NCI-H1105 (cell line): ENCODE measurements around the gene PCCA.
"Not testable (repeated sequence)": the region's sequence is repeated elsewhere in the genome, so short reads cannot be mapped to it uniquely, and the experiment has no call there.

Source experiments
- DNase-seq: peaks from one replicate; lab custom pipeline; 2025; lab: John Stamatoyannopoulos, UW

Gene PCCA

DNA sequence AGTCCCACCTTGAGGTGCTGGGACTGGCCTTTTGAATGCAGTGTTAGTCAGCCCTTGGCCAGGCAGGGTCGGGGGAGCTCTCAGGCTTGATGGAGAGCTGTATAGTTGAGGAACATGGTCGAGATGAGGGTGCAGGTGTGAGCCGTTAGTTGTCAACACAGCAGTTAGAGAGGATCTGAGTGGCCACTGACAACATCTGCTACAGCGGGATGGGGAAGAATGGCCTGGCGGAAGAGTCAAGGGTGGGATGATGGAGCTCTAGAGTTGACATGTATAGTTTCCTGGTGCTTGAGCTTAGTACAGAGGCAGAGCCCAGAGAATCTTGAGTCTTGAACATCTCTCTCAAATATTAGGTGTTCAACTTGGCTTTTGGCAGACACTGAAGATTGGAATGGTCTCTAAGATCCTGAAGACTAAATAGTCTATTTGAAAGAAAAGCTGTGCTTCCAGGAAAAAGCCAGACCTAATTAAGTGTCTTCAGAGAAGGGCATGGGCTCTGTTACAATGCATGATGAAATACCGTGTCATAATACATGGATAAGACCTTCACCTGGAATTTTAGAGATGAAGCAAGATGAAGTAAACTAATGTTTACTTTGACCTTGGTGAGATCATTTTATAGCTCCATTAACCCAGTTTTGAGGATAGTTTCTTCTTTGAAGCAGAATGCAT lies 9.7 kb downstream of the PCCA start:
- DNase-seq = no peak

- DNase-seq = not testable (repeated sequence)
Measured at GRCh38 chr13:100099117-100099445, 10.2 kb downstream of the PCCA start.

- no peak for DNase-seq
Measured at GRCh38 chr13:100100115-100100879, 11.4 kb downstream of the PCCA start.

DNA sequence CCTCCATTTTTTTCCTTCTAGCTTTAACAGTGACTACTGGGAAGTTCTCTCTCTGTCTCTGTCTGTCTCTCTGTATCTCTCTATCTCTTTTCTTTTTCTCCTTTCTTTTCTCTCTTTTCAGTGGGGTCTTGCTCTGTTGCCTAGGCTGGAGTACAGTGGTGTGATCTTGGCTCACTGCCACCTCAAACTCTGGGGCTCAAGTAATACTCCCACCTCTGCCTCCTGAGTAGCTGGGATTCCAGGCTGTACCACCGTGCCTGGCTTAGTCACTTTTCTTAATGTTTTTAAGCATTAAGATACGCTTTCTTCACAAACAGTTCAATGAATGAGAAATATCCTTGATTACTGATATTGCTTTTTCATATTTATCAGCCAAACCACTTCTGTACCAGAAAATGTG lies 13.1 kb downstream of the PCCA start:
- DNase-seq = no peak

GRCh38 chr13:100106005-100106404 lies 17.1 kb downstream of the PCCA start:
- no peak for DNase-seq

DNA sequence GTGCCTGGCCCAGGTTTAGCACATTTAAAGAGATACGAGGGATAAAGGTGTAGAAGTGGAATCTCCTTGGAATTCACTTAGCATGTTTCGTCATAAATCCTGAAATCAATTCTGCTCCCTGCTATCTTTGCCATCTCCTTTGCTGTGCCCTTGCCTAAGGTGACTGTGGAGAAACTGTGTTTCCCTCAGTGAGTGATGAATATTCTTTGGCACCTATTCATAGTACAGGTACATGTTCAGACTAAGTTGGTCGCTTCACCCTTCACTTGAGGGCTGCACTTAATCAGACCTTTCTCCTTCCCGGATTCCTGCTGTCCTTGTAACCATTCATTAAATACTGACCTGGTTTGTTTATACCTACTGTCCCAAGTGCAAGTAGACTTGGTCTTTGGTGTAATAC lies 17.8 kb downstream of the PCCA start:
- no peak for DNase-seq

- DNase-seq = no peak
Measured at GRCh38 chr13:100108913-100109507, 20.1 kb downstream of the PCCA start.

DNA sequence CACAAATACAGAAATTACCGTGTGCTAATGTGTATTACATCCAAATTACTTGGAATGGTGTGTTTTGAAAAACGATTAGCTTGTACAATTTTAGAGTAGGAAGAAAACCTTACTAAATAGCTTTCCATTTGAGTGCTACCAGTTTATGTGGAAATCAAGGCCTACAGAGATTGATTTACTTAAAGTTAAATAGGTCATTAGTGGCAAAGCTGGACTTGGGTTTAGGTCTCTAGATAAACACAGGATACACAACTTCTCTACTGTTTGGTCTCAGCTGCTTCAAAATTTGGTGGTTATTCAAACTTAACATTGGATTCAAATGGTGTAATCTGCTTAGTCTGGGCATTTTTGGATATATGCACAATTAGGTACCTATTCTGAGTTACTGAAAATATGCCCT lies 21.4 kb downstream of the PCCA start:
- DNase-seq = no peak

DNA sequence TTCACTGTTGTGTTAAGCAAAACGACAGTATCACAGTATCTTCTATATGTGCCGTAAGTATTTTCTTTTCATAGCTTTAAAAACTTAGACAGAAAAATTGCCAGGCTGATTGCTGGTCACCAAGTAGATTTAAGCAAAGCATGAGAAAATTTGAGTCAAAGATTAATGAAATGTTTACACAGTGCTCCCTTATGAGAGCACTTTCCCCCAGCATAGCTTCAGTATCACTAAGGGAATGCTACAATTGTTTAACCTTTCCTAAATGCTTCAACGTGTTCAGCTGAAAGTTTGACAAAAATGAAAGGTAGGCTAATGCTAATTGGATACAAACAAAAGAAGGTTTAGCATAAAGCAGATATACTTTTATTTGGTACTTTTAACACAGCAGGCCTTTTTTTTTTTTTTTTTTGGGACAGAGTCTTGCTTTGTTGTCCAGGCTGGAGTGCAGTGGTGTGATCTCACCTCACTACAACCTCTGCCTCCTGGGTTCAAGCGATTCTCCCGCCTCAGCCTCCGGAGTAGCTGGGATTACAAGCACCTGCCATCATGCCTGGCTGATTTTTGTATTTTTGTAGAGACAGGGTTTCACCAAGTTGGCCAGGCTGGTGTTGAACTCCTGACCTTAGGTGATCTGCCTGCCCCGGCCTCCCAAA lies 23.4 kb downstream of the PCCA start:
- DNase-seq = no peak

GRCh38 chr13:100115693-100116254 lies 26.9 kb downstream of the PCCA start:
- DNase-seq = no peak

- no peak for DNase-seq
Measured at GRCh38 chr13:100124265-100124664, 35.4 kb downstream of the PCCA start.

DNA sequence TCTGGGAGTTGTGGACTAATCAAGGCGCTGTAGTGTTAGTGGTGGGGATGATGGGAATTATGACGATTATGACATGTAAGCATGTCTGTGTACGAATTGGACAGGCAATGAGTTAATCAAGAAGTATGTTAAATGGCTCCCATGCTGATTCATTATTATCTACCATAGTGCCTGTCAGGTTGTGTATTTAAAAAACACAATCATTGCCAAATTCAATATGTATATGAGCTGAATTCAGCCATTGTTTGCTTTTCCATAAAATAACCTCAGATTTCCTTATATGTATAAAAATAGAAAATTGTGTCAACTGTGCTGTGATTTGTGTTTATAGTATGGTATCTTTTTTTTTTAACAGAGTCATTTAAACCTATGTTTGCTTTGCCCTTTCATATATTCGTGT lies 37.1 kb downstream of the PCCA start:
- no peak for DNase-seq

- DNase-seq = no peak
Measured at GRCh38 chr13:100128373-100128772, 39.5 kb downstream of the PCCA start.

DNA sequence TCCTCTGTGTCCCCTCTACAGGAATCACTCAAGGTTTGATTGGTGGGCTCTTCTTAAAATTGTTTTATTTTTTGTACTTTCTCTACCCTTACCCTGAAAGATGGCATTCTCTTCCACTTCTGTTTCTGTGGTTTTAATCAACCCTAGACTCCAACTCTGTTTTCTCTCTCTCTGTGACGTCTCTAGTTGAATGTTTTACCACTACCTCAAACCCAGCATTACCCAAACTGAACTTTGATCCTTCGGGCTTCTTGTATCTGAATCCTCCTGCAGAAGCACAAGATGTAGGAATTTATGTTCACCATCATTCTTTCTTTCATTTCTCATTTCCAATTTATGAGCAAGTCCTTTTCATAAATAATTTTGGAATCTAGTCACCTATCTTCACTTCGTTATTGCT lies 39.9 kb downstream of the PCCA start:
- no peak for DNase-seq

- DNase-seq = no peak
Measured at GRCh38 chr13:100129605-100130004, 40.7 kb downstream of the PCCA start.

- DNase-seq = no peak
Measured at GRCh38 chr13:100130092-100130491, 41.2 kb downstream of the PCCA start.

GRCh38 chr13:100130930-100131511 lies 42.1 kb downstream of the PCCA start:
- DNase-seq = no peak

GRCh38 chr13:100131863-100132574 lies 43.1 kb downstream of the PCCA start:
- no peak for DNase-seq

DNA sequence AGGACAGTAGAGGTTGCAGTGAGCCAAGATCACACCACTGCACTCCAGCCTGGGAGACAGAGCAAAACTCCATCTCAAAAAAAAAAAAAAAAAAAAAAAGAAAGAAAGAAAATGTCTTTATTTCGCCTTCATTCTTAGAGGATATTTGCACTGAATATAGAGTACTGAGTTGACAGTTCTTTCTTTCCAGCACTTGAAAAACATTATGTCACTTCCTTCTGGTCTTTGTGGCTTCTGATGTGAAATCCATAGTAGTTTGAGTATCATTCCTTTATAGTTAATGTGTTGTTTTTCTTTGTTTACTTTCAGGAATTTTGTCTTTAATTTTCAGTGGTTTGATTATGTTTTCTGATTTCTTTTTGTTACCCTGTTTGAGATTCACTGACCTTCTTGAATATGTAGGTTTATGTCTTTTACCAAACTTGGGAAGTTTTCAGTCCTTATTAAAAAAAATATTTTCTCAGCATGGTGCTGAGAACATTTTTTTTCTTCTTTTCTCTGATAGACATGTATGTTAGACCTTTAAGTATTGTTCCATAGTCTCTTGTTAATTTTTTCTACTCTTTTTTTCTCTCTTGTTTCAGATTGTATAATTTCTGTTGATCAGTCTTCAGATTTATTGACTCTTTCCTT lies 50.1 kb downstream of the PCCA start:
- DNase-seq = no peak

DNA sequence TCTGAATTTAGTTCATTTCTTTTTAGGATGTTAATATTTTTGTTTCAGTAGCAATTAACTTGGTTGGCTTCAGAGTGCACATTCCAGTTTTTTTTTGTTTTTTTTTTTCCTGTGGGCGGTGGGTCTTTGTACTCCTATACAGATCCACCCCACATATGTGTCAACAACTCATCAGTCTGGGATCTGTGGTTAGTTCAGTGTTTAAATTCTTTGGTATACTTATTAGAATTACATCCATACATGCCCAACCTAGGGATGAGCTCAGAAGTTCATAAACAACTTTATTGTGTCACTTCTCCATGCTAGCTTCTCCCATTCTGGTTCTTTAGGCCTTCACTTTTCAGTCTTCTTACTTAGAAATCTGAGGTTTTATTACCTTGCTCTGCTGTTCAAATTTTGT lies 50.9 kb downstream of the PCCA start:
- DNase-seq = no peak

DNA sequence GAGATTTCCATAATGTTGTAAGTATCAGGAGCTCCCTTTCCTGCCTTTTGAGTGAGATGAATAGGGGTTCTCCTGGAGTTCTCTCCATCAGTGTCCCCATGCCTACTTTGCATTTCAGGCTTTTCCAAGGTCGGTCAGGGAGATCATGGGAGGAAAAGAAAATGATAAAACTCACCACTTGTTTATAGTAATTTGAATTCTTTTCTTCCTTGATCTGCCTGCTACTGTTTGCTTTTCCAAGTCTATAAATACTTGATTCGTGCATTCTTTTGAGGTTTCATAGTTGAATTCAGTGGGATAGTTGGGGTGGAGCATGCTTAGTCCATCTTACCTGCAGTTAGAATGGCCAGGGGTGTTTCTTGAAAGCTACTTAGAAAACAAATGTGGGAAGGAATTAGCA lies 51.5 kb downstream of the PCCA start:
- no peak for DNase-seq
